ENCODE measurements around the gene B3GALNT2.

B3GALNT2 gene

GRCh38 chr1:235411489-235412486, 92.5 kb downstream of the B3GALNT2 start:
- no peak for DNase-seq

- no peak for DNase-seq
Observed at GRCh38 chr1:235410467-235410866, 93.8 kb downstream of the B3GALNT2 start.

GRCh38 chr1:235409042-235409820, 95.0 kb downstream of the B3GALNT2 start:
- DNase-seq = no peak

GRCh38 chr1:235408503-235408960, 95.7 kb downstream of the B3GALNT2 start:
- no peak for DNase-seq

- no peak for DNase-seq
Observed at GRCh38 chr1:235407419-235407818, 96.8 kb downstream of the B3GALNT2 start.

- no peak for DNase-seq
Observed at GRCh38 chr1:235404190-235404589, 100.1 kb downstream of the B3GALNT2 start.

GRCh38 chr1:235403593-235403992, 100.7 kb downstream of the B3GALNT2 start:
- no peak for DNase-seq

GRCh38 chr1:235402457-235403200, 101.6 kb downstream of the B3GALNT2 start:
- DNase-seq = no peak

- no peak for DNase-seq
Observed at GRCh38 chr1:235401251-235401650, 103.0 kb downstream of the B3GALNT2 start.

Data from nucleus accumbens (tissue), 56 donors.